ENCODE measurements around the gene APPL2. TPM values are rescaled to one million over a fixed set of nuclear protein-coding genes. Genes with fewer than 3 reads are reported as not detected.
"Not testable (repeated sequence)": the region's sequence is repeated elsewhere in the genome, so short reads cannot be mapped to it uniquely, and the experiment has no call there.

The APPL2 gene
- total RNA-seq, 2 experiments from 2014 or later = 13.9 to 17.2 TPM

DNA sequence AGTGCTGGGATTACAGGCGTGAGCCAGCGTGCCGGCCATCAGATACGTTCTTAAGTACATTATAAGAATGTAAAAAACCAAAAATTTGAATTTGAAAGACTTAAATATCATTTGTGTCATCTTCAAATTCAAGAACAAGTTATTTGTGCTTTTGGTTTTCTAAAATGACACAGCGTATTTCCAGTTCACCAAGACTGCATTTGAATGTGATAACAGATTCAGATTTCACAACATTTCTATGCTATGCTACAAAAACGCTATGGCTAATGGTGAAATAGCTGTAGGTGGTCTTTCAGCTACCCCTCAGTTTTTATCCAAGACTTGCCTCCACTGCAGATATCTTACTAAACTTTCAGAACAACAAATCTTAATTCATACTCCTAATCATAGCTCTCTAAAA, 46.7 kb downstream of the APPL2 start:
- H3K27ac Mint-ChIP-seq = peak overlapping the region; percentile 21
- POLR2A ChIA-PET = interaction anchor here (1.0 kb wide), 1 partner anchor 16 kb away, joined by 3 read pairs; no protein-coding TSS in a partner anchor
- DNase-seq = no peak
- H3K4me1 Mint-ChIP-seq = peaks cover 5% of the 10 kb centered on the region
- peaks cover 29% of the 10 kb centered on the region for H3K36me3 Mint-ChIP-seq (ENCODE audit: low read depth)
- no peak for ATAC-seq
- H3K9me3 Mint-ChIP-seq (ENCODE audit: low read depth) = no peaks in the 10 kb centered on the region
- no peak overlapping the region for H3K4me3 Mint-ChIP-seq
- CTCF ChIA-PET = no interaction called here
- no peaks in the 10 kb centered on the region for H3K27me3 Mint-ChIP-seq
- intact Hi-C loops (cut with DNase I, micrococcal nuclease) = no loop called here

DNA sequence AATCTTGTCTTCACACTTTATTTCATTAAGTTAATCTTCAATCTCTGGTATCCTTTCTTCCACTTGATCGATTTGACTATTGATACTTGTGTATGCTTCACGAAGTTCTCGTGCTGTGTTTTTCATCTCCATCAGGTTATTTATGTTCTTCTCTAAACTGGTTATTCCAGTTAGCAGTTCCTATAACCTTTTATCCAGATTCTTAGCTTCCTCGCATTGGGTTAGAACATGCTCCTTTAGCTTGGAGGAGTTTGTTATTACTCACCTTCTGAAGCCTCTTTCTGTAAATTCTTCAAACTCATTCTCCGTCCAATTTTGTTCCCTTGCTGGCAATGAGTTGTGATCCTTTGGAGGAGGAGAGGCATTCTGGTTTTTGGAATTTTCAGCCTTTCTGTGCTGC, 52.0 kb downstream of the APPL2 start:
- DNase-seq; H3K27ac Mint-ChIP-seq; H3K4me1 Mint-ChIP-seq; H3K4me3 Mint-ChIP-seq; intact Hi-C loops (cut with DNase I, micrococcal nuclease); CTCF ChIA-PET; POLR2A ChIA-PET; H3K27me3 Mint-ChIP-seq; ATAC-seq: not testable (repeated sequence)
- H3K36me3 Mint-ChIP-seq (ENCODE audit: low read depth) = peaks cover 74% of the 10 kb centered on the region
- H3K9me3 Mint-ChIP-seq (ENCODE audit: low read depth) = peaks cover 13% of the 10 kb centered on the region

DNA sequence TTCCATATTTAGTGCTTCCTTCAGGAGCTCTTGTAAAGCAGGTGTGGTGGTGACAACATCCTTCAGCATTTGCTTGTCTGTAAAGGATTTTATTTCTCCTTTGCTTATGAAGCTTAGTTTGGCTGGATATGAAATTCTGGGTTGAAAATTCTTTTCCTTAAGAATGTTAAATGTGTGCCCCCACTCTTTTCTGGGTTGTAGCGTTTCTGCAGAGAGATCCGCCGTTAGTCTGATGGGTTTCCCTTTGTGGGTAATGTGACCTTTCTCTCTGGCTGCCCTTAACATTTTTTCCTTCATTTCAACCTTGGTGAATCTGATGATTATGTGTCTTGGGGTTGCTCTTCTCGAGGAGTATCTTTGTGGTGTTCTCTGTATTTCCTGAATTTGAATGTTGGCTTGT, 52.6 kb downstream of the APPL2 start:
- H3K4me1 Mint-ChIP-seq; CTCF ChIA-PET; POLR2A ChIA-PET; intact Hi-C loops (cut with DNase I, micrococcal nuclease); DNase-seq; ATAC-seq; H3K27ac Mint-ChIP-seq; H3K4me3 Mint-ChIP-seq; H3K27me3 Mint-ChIP-seq: not testable (repeated sequence)
- Mint-ChIP-seq H3K9me3 (ENCODE audit: low read depth) (peaks cover 13% of the 10 kb centered on the region), H3K36me3 (ENCODE audit: low read depth) (peaks cover 74% of the 10 kb centered on the region)

DNA sequence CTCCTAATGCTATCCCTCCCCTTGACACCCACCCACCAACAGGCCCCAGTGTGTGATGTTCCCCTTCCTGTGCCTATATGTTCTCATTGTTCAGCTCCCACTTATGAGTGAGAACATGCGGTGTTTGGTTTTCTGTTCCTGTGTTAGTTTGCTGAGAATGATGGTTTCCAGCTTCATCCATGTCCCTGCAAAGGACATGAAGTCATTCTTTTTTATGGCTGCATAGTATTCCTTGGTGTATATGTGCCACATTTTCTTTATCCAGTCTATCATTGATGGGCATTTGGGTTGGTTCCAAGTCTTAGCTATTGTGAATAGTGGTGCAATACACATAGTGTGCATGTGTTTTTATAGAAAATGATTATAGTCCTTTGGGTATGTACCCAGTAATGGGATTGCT, 56.9 kb downstream of the APPL2 start:
- H3K4me3 Mint-ChIP-seq; CTCF ChIA-PET; POLR2A ChIA-PET; H3K4me1 Mint-ChIP-seq; ATAC-seq; DNase-seq; intact Hi-C loops (cut with DNase I, micrococcal nuclease); H3K27me3 Mint-ChIP-seq: not testable (repeated sequence)
- Mint-ChIP-seq H3K9me3 (ENCODE audit: low read depth) (peaks cover 13% of the 10 kb centered on the region), H3K36me3 (ENCODE audit: low read depth) (peaks cover 56% of the 10 kb centered on the region), H3K27ac (peak overlapping the region; percentile 3)

DNA sequence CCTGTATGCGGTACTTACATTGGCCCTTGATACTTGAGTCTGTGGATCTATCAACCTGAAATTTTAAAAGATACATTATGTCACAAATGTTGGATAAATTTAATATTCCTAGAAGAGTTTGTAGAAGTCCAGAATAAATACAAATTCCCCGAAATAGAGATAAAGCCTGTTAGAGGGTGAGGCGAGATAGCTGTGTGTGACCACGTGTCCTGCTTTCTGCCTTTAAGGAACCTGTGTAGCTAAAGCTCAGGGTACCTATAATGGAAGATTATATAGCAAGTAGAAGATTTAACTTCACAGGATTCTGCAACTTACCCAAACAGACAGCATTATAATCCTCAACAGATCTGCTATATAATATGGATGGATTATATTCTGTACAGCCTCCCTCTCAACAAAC, 58.8 kb downstream of the APPL2 start:
- peaks cover 42% of the 10 kb centered on the region for H3K36me3 Mint-ChIP-seq (ENCODE audit: low read depth)
- POLR2A ChIA-PET = no interaction called here
- DNase-seq (no peak), ATAC-seq (no peak)
- no peak overlapping the region for H3K27ac Mint-ChIP-seq
- no peaks in the 10 kb centered on the region for H3K27me3 Mint-ChIP-seq
- peaks cover 11% of the 10 kb centered on the region for H3K9me3 Mint-ChIP-seq (ENCODE audit: low read depth)
- intact Hi-C loops (cut with DNase I, micrococcal nuclease) = no loop called here
- CTCF ChIA-PET = no interaction called here
- no peak overlapping the region for H3K4me3 Mint-ChIP-seq
- H3K4me1 Mint-ChIP-seq = peaks cover 4% of the 10 kb centered on the region

DNA sequence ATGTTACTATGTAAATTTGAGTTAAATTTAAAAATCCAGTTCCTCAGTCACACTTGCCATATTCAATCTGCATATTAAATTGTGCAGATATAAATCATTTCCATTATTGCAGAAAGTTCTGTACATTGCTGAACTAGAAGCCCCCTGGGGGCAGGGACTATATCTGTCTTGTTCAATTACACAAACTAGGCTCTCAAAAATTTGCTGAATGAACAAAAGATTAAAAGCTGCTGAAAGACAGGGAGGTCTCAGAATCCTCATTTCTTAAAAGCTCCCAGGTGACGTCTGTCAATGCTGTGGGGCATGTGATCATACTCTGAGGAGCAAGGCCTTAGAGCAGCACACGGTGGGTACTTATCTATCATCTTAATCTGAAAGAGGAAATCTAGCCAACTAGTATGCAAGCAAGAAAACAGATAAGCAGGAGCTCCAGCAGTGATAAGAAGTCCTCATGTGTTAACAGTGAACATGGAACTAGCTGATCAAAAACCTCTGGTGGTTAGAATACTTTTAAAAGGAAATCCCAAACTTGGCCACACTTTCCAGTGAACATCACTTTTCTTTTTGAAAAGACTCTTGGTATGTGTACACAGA, 60.5 kb downstream of the APPL2 start:
- H3K4me3 Mint-ChIP-seq = no peak overlapping the region
- ATAC-seq (peak; percentile 19), DNase-seq (no peak)
- no peaks in the 10 kb centered on the region for H3K27me3 Mint-ChIP-seq
- peaks cover 7% of the 10 kb centered on the region for H3K9me3 Mint-ChIP-seq (ENCODE audit: low read depth)
- intact Hi-C loops (cut with DNase I, micrococcal nuclease) = no loop called here
- H3K36me3 Mint-ChIP-seq (ENCODE audit: low read depth) = peaks cover 28% of the 10 kb centered on the region
- ChIA-PET CTCF (interaction anchor here (0.6 kb wide), 1 partner anchor 9 kb away, joined by 3 read pairs; no protein-coding TSS in a partner anchor), POLR2A (no interaction called here)
- peak overlapping the region; percentile 43 for H3K27ac Mint-ChIP-seq
- peaks cover 4% of the 10 kb centered on the region for H3K4me1 Mint-ChIP-seq

DNA sequence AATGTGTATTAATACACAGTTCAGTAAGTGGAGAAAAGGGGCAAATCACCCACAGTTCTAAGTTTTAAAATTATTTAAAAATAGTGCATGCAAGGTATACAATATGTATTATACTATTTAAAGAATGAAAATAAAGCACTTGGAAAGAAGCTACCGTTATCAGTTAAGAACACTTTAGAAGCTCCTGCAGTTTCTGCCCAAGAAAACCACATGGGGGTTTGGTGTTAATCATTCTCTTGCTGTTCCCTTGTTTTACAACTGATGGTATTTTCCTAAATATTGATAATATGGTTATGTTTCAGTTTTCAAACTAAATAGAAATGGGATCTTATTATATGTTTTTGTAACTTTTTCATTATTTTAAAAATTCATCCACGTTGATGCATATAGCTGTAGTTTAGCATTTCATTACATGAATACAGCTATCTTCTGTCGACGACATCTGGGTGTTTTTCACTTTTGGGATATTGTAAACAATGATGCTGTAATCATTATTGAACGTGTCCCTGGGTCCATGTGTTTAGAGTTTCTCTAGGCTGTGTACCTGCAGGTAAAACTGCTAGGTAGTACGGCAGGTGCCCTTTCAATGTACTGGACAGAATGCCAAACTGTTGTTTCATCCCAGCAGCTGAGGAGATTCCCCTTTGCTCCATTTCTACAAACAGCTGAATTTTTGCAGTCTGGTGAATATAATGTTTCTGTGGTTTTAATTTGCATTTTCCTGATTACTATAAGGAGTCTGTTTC, 64.1 kb downstream of the APPL2 start:
- Mint-ChIP-seq H3K4me1 (peaks cover 4% of the 10 kb centered on the region), H3K4me3 (no peak overlapping the region), H3K27ac (no peak overlapping the region), H3K36me3 (ENCODE audit: low read depth) (peaks cover 14% of the 10 kb centered on the region), H3K27me3 (no peaks in the 10 kb centered on the region), H3K9me3 (ENCODE audit: low read depth) (no peaks in the 10 kb centered on the region)
- ChIA-PET CTCF (interaction anchor here (0.9 kb wide), 1 partner anchor 10 kb away, joined by 3 read pairs; no protein-coding TSS in a partner anchor), POLR2A (no interaction called here)
- DNase-seq (no peak), ATAC-seq (no peak)
- intact Hi-C loops (cut with DNase I, micrococcal nuclease) = no loop called here

DNA sequence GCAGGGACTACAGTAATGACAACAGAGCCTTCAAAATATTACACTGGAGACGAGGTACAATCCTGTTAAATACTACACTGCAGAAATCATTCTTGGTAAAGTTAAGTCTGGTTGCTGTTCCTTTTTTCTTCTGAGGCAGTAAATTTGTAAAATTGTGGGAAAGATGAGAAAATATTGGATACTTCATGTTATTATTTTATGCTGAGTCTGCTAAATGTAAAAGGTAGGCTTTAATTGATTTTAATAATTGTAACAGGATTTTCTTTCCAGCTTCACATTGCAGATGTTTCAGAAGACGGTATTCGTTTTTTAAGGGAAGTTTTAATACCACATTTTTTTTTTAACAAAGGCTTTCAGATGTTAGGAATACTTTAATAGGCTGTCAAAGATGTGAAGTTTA, 65.8 kb downstream of the APPL2 start:
- ATAC-seq (no peak), DNase-seq (no peak)
- ChIA-PET CTCF (no interaction called here), POLR2A (no interaction called here)
- no peaks in the 10 kb centered on the region for H3K27me3 Mint-ChIP-seq
- H3K9me3 Mint-ChIP-seq (ENCODE audit: low read depth) = no peaks in the 10 kb centered on the region
- no peaks in the 10 kb centered on the region for H3K4me1 Mint-ChIP-seq
- peaks cover 17% of the 10 kb centered on the region for H3K36me3 Mint-ChIP-seq (ENCODE audit: low read depth)
- H3K27ac Mint-ChIP-seq = no peak overlapping the region
- no peak overlapping the region for H3K4me3 Mint-ChIP-seq
- intact Hi-C loops (cut with DNase I, micrococcal nuclease) = no loop called here

DNA sequence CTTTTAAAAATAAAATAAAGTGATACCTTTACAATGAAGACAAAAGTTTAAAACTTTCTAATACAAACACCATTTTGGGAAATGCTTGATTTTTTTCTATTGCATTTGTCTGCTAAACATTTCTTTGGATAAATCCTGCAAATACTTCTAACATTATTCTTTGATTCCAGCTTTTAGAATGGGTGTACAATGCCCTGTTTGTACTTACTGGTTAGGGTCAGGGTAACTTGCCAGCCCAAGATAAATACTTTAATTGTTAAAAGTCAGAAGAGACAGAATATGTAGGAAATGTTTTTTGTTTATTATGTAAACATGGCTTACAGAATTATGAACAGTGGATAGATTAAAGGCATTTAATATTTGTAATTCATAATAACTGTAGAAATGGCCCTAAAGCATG, 68.0 kb downstream of the APPL2 start:
- Mint-ChIP-seq H3K4me1 (peaks cover 5% of the 10 kb centered on the region), H3K27me3 (no peaks in the 10 kb centered on the region), H3K27ac (no peak overlapping the region), H3K9me3 (ENCODE audit: low read depth) (no peaks in the 10 kb centered on the region), H3K4me3 (no peak overlapping the region), H3K36me3 (ENCODE audit: low read depth) (peaks cover 18% of the 10 kb centered on the region)
- intact Hi-C loops (cut with DNase I, micrococcal nuclease) = no loop called here
- ATAC-seq = no peak
- POLR2A ChIA-PET = no interaction called here
- CTCF ChIA-PET = no interaction called here
- DNase-seq = no peak

DNA sequence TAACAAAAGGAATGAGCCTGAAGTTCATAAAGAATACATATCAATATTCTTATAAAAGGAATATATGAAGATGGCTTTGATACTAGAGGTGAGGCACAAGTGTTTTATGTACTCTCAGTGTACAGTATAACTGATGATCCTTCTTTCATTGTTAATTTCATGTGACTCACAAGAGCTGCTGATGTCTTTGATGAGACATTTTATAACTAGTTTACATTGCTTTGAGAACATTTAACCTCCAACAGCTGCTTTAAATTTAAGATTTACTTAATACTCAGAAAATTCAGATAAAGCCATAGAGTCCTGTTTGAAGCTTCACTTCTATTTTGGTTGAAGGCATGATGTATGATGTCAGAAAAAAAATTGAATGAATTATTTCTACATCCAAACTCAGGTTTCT, 68.6 kb downstream of the APPL2 start:
- H3K27ac Mint-ChIP-seq = no peak overlapping the region
- peaks cover 17% of the 10 kb centered on the region for H3K36me3 Mint-ChIP-seq (ENCODE audit: low read depth)
- DNase-seq (no peak), ATAC-seq (no peak)
- H3K27me3 Mint-ChIP-seq = no peaks in the 10 kb centered on the region
- ChIA-PET CTCF (no interaction called here), POLR2A (no interaction called here)
- no peak overlapping the region for H3K4me3 Mint-ChIP-seq
- intact Hi-C loops (cut with DNase I, micrococcal nuclease) = no loop called here
- no peaks in the 10 kb centered on the region for H3K9me3 Mint-ChIP-seq (ENCODE audit: low read depth)
- peaks cover 5% of the 10 kb centered on the region for H3K4me1 Mint-ChIP-seq

DNA sequence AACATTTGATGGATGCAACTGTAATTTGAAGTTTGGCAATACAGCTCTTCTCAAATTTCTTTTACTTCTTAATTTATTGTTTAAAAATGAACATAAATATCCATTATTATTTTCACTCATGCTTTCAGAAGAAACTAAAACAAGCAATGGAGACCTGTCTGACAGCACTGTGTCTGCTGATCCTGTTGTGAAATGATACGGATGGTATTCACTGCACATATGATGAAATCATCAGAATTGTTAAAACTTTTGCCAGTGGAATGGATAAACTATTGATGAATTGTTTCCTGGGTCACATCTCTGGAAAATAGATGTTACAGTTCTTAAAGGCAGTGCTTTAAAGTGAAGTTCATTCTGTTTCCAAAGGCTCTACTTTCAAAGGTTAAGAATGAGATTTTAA, 69.2 kb downstream of the APPL2 start:
- DNase-seq (no peak), ATAC-seq (no peak)
- Mint-ChIP-seq H3K27me3 (no peaks in the 10 kb centered on the region), H3K36me3 (ENCODE audit: low read depth) (peaks cover 20% of the 10 kb centered on the region), H3K4me1 (peaks cover 5% of the 10 kb centered on the region), H3K4me3 (no peak overlapping the region), H3K9me3 (ENCODE audit: low read depth) (no peaks in the 10 kb centered on the region), H3K27ac (no peak overlapping the region)
- intact Hi-C loops (cut with DNase I, micrococcal nuclease) = no loop called here
- CTCF ChIA-PET = interaction anchor here (1.0 kb wide), 1 partner anchor 9 kb away, joined by 3 read pairs; no protein-coding TSS in a partner anchor
- POLR2A ChIA-PET = no interaction called here

DNA sequence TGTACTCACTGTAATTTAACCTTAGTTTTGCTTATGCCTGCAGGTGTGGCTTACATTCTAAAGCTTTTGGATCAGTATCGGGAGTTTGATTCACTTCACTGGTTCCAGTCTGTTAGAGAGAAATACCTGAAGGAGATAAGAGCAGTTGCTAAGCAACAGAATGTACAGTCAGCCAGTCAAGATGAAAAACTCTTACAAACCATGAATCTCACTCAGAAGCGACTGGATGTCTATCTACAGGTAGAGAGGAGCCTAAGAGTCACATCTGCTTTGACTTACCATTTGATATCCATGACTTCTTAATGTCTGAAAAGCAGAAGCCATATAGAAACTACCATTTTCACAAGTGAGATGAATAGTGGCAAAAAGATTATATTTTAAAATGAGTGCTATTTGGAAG, 71.9 kb downstream of the APPL2 start:
- H3K27ac Mint-ChIP-seq = no peak overlapping the region

More for the DNA sequence above, 71.9 kb downstream of the APPL2 start:
- Mint-ChIP-seq H3K36me3 (ENCODE audit: low read depth) (peaks cover 26% of the 10 kb centered on the region), H3K4me1 (peaks cover 9% of the 10 kb centered on the region), H3K27me3 (no peaks in the 10 kb centered on the region), H3K9me3 (ENCODE audit: low read depth) (no peaks in the 10 kb centered on the region), H3K4me3 (no peak overlapping the region)
- ChIA-PET CTCF (interaction anchor here (0.9 kb wide), 1 partner anchor 11 kb away, joined by 3 read pairs; no protein-coding TSS in a partner anchor), POLR2A (no interaction called here)
- intact Hi-C loops (cut with DNase I, micrococcal nuclease) = no loop called here
- DNase-seq (no peak), ATAC-seq (peak; percentile 83)
